SK-N-SH (cell line): ENCODE measurements around the gene PGAP3.

Experiments used
- EZH2phosphoT487 ChIP-seq: fragments of 200-600 bp; sonication (generic); IDR thresholded peaks from 2 replicates; pipeline ENCODE4 v1.6.1; 2017; ENCODE audit warnings: low read depth, mixed run types, mild to moderate bottlenecking, antibody characterized with exemption, moderate library complexity, borderline replicate concordance
- JUND ChIP-seq: IDR thresholded peaks from 2 replicates; pipeline ENCODE4 v1.4.0; 2012
- NFIC ChIP-seq: IDR thresholded peaks from 2 replicates; pipeline ENCODE4 v1.4.0; 2012; ENCODE audit warnings: borderline replicate concordance
- TF ChIP-seq, protein P1 (sequence below): fragments of 200-600 bp; sonication (generic); IDR thresholded peaks from 2 replicates; pipeline ENCODE4 v1.6.1; 2017; ENCODE audit warnings: antibody characterized with exemption, mild to moderate bottlenecking, moderate library complexity

GRCh38 chr17:39659279-39660010 lies 28.4 kb downstream of the PGAP3 start:
- TF ChIP-seq, protein P1, sequence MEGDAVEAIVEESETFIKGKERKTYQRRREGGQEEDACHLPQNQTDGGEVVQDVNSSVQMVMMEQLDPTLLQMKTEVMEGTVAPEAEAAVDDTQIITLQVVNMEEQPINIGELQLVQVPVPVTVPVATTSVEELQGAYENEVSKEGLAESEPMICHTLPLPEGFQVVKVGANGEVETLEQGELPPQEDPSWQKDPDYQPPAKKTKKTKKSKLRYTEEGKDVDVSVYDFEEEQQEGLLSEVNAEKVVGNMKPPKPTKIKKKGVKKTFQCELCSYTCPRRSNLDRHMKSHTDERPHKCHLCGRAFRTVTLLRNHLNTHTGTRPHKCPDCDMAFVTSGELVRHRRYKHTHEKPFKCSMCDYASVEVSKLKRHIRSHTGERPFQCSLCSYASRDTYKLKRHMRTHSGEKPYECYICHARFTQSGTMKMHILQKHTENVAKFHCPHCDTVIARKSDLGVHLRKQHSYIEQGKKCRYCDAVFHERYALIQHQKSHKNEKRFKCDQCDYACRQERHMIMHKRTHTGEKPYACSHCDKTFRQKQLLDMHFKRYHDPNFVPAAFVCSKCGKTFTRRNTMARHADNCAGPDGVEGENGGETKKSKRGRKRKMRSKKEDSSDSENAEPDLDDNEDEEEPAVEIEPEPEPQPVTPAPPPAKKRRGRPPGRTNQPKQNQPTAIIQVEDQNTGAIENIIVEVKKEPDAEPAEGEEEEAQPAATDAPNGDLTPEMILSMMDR, result no peak
- TF ChIP-seq NFIC, result no peak
- TF ChIP-seq JUND, result no peak
- TF ChIP-seq EZH2phosphoT487, result no peak
